Measurements from ENCODE around the gene SUPT3H.

The SUPT3H gene

GRCh38 chr6:45163952-45164766 lies 213.6 kb downstream of the SUPT3H start:
- no peak for TF ChIP-seq CTCF (IDR thresholded peaks at IDR 0.05; ENCODE audit: borderline replicate concordance, insufficient read depth, low read depth, low read length)
- H3K4me3 ChIP-seq (ENCODE audit: low read depth, low read length), result no peak overlapping the region

- no peak for TF ChIP-seq CTCF (IDR thresholded peaks at IDR 0.05; ENCODE audit: borderline replicate concordance, insufficient read depth, low read depth, low read length)
- no peak overlapping the region for H3K4me3 ChIP-seq (ENCODE audit: low read depth, low read length)
These were observed 217.4 kb downstream of the SUPT3H start for GRCh38 chr6:45160305-45160704.

GRCh38 chr6:45156075-45156474 lies 221.7 kb downstream of the SUPT3H start:
- no peak overlapping the region for H3K4me3 ChIP-seq (ENCODE audit: low read depth, low read length)
- no peak for TF ChIP-seq CTCF (IDR thresholded peaks at IDR 0.05; ENCODE audit: borderline replicate concordance, insufficient read depth, low read depth, low read length)

GRCh38 chr6:45155341-45155894 lies 222.3 kb downstream of the SUPT3H start:
- no peak for TF ChIP-seq CTCF (IDR thresholded peaks at IDR 0.05; ENCODE audit: borderline replicate concordance, insufficient read depth, low read depth, low read length)
- no peak overlapping the region for H3K4me3 ChIP-seq (ENCODE audit: low read depth, low read length)

GRCh38 chr6:45154679-45155078 lies 223.1 kb downstream of the SUPT3H start:
- no peak overlapping the region for H3K4me3 ChIP-seq (ENCODE audit: low read depth, low read length)
- no peak for TF ChIP-seq CTCF (IDR thresholded peaks at IDR 0.05; ENCODE audit: borderline replicate concordance, insufficient read depth, low read depth, low read length)

- H3K4me3 ChIP-seq (ENCODE audit: low read depth, low read length), result no peak overlapping the region
- no peak for TF ChIP-seq CTCF (IDR thresholded peaks at IDR 0.05; ENCODE audit: borderline replicate concordance, insufficient read depth, low read depth, low read length)
These were observed 228.9 kb downstream of the SUPT3H start for GRCh38 chr6:45148711-45149341.
